T-helper 1 cell treated with Interleukin-12 subunit alpha and Interleukin-12 subunit beta and Interleukin-4 antibody, amounts not matched to agents 30 μg/mL and 1 μg/mL, for 36 hours (primary cell): Measurements from ENCODE around the gene DGKG.

Experiments
- H3K27ac Mint-ChIP-seq: one replicate; pipeline ENCODE4 v1.8.0; 2021; ENCODE audit warnings: mild to moderate bottlenecking, mixed read lengths
- H3K27me3 Mint-ChIP-seq: one replicate; pipeline ENCODE4 v1.8.0; 2021; ENCODE audit warnings: low read depth, mixed read lengths
- H3K36me3 Mint-ChIP-seq: one replicate; pipeline ENCODE4 v1.8.0; 2021; ENCODE audit warnings: low read depth, mixed read lengths
- H3K4me1 Mint-ChIP-seq: one replicate; pipeline ENCODE4 v1.8.0; 2021; ENCODE audit warnings: low read depth, mixed read lengths
- H3K4me3 Mint-ChIP-seq: one replicate; pipeline ENCODE4 v1.8.0; 2021; ENCODE audit warnings: mild to moderate bottlenecking, moderate library complexity, mixed read lengths
- H3K9me3 Mint-ChIP-seq: one replicate; pipeline ENCODE4 v1.8.0; 2021; ENCODE audit warnings: mixed read lengths

The DGKG gene

DNA sequence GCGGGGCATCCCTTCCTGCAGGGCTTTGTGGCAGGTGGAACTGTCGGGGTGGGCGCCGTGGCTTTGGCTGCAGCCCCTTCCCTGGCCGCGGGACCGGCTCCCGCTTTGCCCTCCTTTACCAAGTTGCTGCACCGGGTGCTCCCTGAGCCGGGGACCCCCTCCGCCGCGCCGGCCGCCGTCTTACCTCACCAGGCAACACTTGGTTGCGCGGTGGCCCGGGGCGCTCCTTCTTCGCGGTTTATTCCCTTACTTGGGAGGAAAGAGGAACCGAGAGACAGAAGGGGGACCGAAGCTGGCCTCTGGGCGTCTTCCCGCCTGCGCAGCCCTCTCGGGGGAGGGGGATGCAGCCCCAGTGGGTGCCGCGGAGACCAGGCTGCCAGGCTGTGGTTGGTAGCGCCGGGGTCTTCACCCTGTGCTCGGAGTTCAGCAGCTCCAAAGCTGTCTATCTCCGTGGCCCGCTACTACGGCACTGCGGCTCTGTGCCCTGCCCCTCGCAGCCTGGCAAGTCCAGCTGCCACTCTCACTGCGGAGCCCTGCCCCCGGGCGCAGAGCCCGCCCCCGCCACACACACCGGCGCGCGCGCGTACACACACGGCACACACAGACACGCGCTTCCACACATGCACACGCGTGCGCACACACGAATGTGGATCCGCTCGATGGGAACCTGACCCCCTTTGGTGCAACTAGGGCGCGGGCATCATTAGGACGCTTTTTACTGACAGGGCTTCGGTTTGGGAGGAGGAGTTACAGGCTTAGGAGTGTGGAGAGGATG is at the start of gene DGKG:
TSS of gene DGKG (minus strand) at position 473 of the 775 bp plus-strand sequence. CDS start 41,775 bp downstream, outside the sequence.
- H3K36me3 Mint-ChIP-seq = no peaks in the 10 kb centered on the region
- H3K4me3 Mint-ChIP-seq = peak within 1 kb of the TSS; percentile 21
- H3K9me3 Mint-ChIP-seq = no peaks in the 10 kb centered on the region
- H3K27ac Mint-ChIP-seq = no peak within 1 kb of the TSS
- no peaks in the 10 kb centered on the region for H3K4me1 Mint-ChIP-seq
- H3K27me3 Mint-ChIP-seq = peaks cover 61% of the 10 kb centered on the region

DNA sequence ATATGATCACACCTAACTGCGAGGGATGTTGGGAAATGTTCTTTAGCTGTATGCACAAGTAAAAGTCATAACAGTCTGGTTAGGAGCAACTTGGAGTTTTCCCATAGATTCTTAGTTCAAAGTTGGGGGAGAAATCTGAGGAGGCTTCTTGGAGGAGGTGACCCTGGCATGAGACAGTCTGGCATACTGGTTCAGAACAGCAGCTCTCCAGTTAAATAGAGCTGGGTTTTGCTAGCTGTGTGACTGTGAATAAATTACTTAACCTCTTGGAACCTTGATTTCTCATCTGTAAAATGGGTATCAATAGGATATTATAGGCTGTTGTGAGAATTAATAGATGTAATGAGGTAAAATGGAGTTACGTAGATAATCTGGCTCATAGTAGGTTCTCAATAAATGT is 49.1 kb upstream of the DGKG start:
- H3K9me3 Mint-ChIP-seq = no peaks in the 10 kb centered on the region
- H3K4me3 Mint-ChIP-seq = no peak overlapping the region
- H3K36me3 Mint-ChIP-seq = no peaks in the 10 kb centered on the region
- H3K4me1 Mint-ChIP-seq = peaks cover 9% of the 10 kb centered on the region
- H3K27me3 Mint-ChIP-seq = peaks cover 9% of the 10 kb centered on the region
- no peak overlapping the region for H3K27ac Mint-ChIP-seq

DNA sequence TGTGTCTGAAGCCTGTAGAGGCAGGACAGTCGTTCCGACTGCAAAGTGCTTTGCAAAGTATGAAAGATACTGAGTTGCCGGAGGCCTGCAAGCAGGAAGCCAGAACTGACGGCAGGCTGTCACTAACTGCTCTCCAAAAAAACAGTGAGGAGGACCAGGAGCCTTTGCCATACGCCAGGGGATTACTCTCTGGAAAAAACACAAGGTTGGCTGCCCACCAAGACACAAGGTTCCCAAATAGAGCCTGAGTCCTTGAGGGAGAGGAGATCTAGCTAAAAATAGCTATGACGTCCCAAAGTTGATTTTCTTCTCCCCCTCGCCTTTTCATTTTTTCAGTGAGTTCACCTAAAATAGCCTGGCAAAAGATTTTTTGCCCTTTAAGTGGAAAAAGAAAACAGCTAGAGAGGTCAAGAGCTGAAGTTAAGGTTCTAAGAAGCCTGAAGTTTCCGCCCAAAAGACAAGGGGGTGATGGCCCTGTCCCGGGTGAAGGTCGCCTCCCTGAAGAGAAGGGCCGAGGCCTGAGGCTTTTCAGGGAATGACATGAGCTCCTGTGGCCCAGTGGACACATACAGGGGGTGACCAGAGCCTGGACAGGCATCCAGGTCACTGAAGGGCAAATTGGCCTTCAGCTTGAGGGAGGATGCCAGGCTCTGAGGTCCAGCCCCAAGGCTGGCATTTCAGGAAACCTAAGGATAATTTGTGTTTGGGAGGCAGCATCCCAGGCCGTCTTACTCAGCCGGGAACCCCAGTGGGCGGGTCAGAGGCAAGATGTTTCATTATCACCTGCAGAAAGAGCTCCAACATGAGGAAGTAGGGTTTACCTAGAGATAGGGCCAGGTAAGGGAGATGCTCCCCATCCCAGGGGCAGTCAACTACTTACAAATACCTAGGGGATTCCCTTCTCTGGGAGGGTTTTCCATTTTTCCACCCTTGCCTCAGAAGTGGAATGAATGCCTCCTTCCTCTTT is 44.9 kb upstream of the DGKG start:
- Mint-ChIP-seq H3K4me1 (no peaks in the 10 kb centered on the region), H3K4me3 (no peak overlapping the region), H3K9me3 (no peaks in the 10 kb centered on the region), H3K27me3 (peaks cover 9% of the 10 kb centered on the region), H3K27ac (no peak overlapping the region), H3K36me3 (no peaks in the 10 kb centered on the region)

DNA sequence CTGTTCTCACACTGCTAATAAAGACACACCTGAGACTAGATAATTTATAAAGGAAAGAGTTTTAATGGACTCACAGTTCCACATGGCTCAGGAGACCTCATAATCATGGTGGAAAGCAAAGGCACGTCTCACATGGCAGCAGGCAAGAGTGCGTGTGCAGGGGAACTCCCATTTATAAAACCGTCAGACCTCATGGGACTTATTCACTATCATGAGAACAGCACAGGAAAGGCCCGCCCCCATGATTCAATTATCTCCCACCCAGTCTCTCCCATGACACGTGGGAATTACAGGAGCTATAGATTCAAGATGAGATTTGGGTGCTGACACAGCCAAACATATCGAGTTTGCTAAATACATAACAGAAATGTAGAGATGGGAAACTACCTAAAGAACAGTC is 39.5 kb upstream of the DGKG start:
- no peaks in the 10 kb centered on the region for H3K36me3 Mint-ChIP-seq
- H3K27me3 Mint-ChIP-seq = peaks cover 4% of the 10 kb centered on the region
- no peaks in the 10 kb centered on the region for H3K4me1 Mint-ChIP-seq
- no peak overlapping the region for H3K4me3 Mint-ChIP-seq
- no peak overlapping the region for H3K27ac Mint-ChIP-seq
- no peaks in the 10 kb centered on the region for H3K9me3 Mint-ChIP-seq

DNA sequence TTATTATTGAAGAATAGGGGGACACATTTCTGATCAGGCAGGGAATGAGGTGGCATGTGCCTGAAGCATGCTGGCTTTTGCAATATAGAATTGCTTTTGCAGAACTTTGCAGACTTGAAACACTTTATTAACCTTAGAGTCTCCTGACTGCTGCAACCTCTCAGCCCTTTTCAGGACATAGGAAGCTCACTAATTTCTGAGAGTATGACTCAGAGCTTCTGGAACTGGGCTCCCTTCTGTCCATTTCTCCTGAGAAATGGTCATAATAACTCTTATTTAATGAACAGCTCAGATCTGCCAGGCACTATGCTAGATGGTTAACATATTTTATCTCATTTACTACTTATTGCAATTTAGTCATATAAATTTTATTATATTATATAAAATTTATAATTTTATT is 38.6 kb upstream of the DGKG start:
- Mint-ChIP-seq H3K9me3 (no peaks in the 10 kb centered on the region), H3K4me3 (no peak overlapping the region), H3K27ac (no peak overlapping the region), H3K4me1 (no peaks in the 10 kb centered on the region), H3K36me3 (no peaks in the 10 kb centered on the region), H3K27me3 (peaks cover 4% of the 10 kb centered on the region)

DNA sequence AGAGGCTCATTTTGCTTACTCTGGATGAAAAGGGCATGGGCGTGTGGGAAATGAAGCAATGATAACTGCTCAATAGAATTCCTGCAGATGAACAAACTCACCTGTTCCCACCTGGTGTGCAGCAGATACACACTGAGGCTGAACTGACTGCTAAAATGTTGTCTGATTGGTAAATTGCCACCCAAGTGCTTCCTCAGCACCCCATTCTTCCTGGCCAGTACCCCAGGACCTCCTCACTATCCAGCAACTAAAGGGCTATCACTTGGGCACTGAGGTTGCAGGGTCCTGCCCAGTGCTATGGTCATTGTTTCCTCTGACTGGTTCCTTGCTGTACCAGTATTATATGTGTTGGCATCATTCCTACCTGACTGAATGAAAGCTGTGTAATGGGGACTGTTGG is 38.0 kb upstream of the DGKG start:
- Mint-ChIP-seq H3K27ac (no peak overlapping the region), H3K27me3 (peaks cover 4% of the 10 kb centered on the region), H3K4me1 (no peaks in the 10 kb centered on the region), H3K9me3 (no peaks in the 10 kb centered on the region), H3K36me3 (no peaks in the 10 kb centered on the region), H3K4me3 (no peak overlapping the region)

DNA sequence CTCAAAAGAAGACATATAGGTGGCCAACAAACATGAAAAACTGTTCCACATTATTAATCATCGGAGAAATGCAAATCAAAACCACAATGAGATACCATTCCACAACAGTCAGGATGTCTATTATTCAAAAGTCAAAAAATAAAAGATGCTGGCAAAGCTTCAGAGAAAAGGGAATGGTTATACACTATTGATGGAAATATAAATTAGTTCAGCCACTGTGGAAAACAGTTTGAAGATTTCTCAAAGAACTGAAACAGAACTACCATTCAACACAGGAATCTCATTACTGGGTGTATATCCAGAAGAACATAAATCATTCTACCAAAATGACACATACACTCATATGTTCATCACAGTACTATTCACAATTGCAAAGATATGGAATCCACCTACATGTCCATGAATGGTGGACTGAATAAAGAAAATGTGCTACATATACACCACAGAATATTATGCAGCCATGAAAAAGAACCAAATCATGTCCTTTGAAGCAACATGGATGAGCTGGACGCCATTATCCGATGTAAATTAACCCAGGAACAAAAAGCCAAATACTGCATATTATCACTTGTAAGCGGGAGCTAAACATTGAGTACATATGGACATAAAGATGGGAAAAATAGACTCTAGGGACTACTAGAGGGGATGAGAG is 32.7 kb upstream of the DGKG start:
- H3K27me3 Mint-ChIP-seq = peaks cover 4% of the 10 kb centered on the region
- H3K4me1 Mint-ChIP-seq = no peaks in the 10 kb centered on the region
- no peak overlapping the region for H3K27ac Mint-ChIP-seq
- no peaks in the 10 kb centered on the region for H3K36me3 Mint-ChIP-seq
- H3K4me3 Mint-ChIP-seq = no peak overlapping the region
- H3K9me3 Mint-ChIP-seq = no peaks in the 10 kb centered on the region

DNA sequence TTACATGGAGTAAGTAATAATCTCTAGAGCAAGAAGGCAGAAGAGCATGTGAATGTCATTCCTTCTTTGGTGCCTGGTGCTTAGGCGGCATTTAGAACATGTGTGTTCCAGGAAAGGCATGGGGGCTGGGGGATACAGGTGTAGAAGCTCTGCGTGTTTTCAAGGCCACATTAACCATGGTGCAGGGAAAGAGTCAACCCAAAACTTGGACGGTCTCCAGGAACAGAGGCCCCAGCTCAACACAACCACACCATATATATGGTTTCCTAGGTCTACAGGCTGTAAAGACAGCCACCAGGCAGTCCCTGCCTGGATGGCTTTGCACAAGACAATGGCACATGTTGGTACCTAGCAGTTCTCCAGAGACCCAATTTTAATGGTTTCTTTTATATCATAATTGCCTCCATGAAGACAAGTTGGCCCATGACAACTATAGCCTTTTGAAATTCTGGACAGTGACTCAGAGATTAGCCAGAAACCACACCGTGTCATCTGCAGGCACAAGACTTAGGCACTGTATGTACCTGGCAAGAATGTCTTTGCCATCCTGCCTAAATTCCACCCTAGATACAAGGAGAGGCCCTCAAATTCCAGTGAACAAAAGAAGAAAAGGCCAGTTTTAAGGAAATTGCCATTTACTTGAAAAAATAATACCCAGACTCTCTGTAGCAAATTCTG is 25.0 kb upstream of the DGKG start:
- Mint-ChIP-seq H3K36me3 (no peaks in the 10 kb centered on the region), H3K9me3 (no peaks in the 10 kb centered on the region), H3K4me3 (no peak overlapping the region), H3K4me1 (peaks cover 1% of the 10 kb centered on the region), H3K27me3 (no peaks in the 10 kb centered on the region), H3K27ac (no peak overlapping the region)

DNA sequence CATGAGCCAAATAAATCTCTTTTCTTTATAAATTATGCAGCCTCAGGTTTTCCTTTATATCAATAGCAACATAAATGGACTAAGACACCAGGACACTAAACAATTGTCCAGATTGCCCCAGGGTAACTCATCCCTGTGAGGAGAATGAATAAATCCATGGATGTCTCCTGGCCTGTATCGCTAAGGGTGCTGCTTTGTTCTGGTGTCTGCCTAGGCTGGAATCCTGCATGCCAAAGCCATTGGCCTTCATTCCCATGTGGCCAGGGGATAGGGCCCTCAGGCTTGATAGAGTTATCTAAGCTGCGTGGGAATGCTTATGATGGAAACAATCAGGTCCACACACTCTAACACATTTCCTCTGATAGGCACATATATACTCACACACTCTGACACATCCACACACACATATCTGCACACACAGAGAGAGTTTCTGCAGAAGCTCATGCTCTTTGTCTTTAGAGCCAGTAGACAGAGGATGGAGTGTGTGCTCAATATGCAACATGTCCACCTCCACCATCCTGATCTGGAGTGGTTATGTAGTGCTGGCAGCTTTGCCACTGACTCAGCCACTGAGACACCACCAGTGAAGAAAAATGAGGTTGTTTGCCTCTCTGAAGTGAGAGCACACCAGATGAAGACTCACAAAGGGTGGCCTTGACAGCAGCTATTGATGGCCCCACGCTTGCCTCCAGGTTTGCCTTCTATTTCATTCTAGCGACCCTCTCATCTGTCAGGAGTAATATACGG is 24.0 kb upstream of the DGKG start:
- Mint-ChIP-seq H3K4me3 (no peak overlapping the region), H3K36me3 (no peaks in the 10 kb centered on the region), H3K4me1 (peaks cover 1% of the 10 kb centered on the region), H3K27me3 (no peaks in the 10 kb centered on the region), H3K9me3 (no peaks in the 10 kb centered on the region), H3K27ac (no peak overlapping the region)

DNA sequence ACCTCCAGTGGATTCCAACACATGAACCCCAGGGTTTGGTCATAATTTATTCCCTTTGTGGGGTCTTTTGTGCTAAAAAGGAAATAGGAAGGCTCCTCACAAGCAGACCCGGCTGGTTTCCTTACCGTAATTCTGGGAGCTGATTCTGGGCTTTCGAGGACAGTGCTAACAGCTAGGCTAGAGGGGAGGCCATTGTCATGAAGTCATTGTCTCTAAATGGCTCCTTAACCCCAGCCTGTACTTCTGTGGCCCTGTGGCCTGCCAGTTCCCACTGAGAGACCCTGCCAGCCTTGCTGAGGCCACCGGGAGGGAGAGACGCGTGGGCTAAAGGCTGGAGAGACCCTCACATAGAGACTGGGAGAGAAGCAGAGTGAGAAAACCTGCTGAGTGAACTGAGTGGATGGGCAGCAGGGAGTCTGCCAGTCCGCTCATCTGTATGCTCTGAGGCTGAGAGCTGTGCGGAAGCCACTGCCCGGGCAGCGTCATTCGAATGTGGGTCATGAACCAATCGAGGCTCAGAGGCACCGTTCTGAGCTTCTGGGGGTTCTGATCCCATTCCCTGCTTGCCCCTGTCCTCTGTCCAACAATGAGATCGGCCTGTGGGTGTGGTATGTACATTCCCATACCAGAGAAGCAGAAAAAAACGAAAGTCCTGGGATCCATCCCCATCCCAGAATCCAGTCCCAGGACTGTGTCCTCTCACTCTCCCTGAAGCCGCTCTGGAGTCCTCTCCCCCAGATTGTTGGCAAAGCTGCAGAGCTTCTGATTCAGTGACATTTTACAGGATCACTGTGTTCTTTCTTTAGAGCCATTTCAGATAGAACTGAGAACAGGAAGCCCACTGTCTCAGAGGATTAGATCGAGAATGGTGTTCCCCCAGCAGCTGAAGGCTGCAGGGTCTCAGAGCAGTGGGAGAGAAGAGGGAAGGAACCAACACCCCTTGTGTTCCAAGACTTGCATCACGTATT is 21.3 kb upstream of the DGKG start:
- Mint-ChIP-seq H3K27me3 (peaks cover 4% of the 10 kb centered on the region), H3K4me1 (peaks cover 1% of the 10 kb centered on the region), H3K36me3 (peaks cover 2% of the 10 kb centered on the region), H3K27ac (no peak overlapping the region), H3K4me3 (no peak overlapping the region), H3K9me3 (peaks cover 4% of the 10 kb centered on the region)

DNA sequence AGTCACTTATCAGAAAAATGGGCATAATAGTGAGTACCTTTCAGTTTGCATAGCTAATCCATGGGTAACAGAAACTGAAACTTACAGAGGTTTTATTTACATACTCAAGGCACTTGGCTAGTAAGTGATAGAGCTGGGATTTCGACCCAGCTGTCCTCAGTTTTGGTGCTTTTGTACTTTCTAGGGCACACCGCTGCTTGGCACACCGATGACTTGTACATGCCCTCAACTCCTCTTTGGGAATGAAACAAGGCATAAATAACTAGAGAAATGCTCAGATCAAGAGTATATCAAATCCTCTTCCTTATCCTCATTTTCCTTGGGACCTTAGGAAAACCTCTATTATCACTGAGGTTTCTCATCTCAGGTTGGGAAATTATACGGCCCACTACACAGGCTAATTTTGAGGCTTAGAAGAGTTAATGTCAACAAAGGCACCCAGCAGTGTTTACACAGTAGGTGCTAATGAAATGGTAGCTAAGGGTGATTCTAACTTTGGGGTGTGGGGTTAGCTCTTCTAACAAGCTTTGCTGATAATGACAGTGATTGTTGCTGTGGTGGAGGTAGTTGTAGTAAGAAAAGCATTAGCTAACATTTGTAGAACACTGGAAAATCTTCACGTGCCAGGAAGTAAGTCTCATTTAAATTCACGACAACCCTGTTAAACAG is 20.3 kb upstream of the DGKG start:
- Mint-ChIP-seq H3K27me3 (peaks cover 5% of the 10 kb centered on the region), H3K4me1 (peaks cover 1% of the 10 kb centered on the region), H3K36me3 (peaks cover 2% of the 10 kb centered on the region), H3K27ac (no peak overlapping the region), H3K4me3 (no peak overlapping the region), H3K9me3 (peaks cover 7% of the 10 kb centered on the region)

DNA sequence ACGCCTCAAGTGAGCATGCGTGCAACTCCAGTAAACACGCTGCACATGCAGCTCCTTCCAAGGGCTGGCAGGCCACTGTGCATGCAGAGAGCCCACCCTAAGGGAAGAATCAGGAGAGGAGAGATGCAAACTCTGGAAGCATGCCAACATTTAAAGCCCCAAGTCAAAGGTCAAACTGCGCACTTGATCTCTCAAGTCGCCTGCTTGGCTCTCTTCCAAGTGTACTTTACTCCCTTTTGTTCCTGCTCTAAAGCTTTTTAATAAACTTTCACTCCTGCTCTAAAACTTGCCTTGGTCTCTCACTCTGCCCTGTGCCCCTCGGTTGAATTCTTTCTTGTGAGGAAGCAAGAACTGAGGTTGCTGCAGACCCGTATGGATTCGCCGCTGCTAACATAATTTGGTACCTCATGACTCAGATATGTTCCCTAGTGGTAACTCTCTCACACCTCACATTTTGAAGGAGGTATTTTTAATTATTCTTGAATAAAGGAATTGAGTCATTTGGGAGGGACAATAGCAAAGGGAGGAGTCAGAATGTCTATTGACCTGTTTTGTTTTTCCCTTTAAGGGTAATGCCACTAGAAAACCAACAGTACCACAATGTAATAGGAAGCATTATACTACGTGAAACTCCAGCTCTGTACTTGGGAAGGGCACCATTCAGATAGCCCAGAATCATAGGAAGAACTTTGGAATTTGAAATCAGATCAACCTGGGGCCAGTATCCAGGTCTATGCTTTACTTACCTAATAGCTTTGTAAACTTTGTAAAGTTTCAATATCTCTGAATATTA is 19.6 kb upstream of the DGKG start:
- no peak overlapping the region for H3K27ac Mint-ChIP-seq
- H3K9me3 Mint-ChIP-seq = peaks cover 7% of the 10 kb centered on the region
- H3K36me3 Mint-ChIP-seq = peaks cover 2% of the 10 kb centered on the region
- H3K27me3 Mint-ChIP-seq = peaks cover 5% of the 10 kb centered on the region
- H3K4me3 Mint-ChIP-seq = no peak overlapping the region
- peaks cover 1% of the 10 kb centered on the region for H3K4me1 Mint-ChIP-seq
